Calu3 (cell line): ENCODE data around the gene ITPKB. TPM values are rescaled to one million over a fixed set of nuclear protein-coding genes. Genes with fewer than 3 reads are reported as not detected.

Source experiments
- BruUV-seq: library from RNA; stranded (reverse); fragments of 400-500 nt; replicated peaks from 2 replicates; lab custom pipeline; 2021; lab: Mats Ljungman, UMichigan
- CTCF ChIA-PET: fragments of 300-600 bp; sonication (Branson Sonifier 250); formaldehyde crosslinking; loops from one replicate; lab custom pipeline; 2022; ENCODE audit warnings: antibody characterized with exemption; lab: Charles Lee
- DNase-seq: peaks from one replicate; pipeline ENCODE4 v3.0.0; 2022
- H3K27ac Mint-ChIP-seq: one replicate; pipeline ENCODE4 v1.8.0; 2022; ENCODE audit warnings: mixed read lengths; ENCODE audit not compliant: unreplicated experiment
- H3K27me3 Mint-ChIP-seq: one replicate; pipeline ENCODE4 v1.8.0; 2022; ENCODE audit warnings: mixed read lengths; ENCODE audit not compliant: unreplicated experiment
- H3K36me3 Mint-ChIP-seq: one replicate; pipeline ENCODE4 v1.8.0; 2022; ENCODE audit warnings: mild to moderate bottlenecking, moderate library complexity, mixed read lengths; ENCODE audit not compliant: insufficient read depth, unreplicated experiment
- H3K4me1 Mint-ChIP-seq: one replicate; pipeline ENCODE4 v1.8.0; 2022; ENCODE audit warnings: mild to moderate bottlenecking, low read depth, mixed read lengths; ENCODE audit not compliant: unreplicated experiment
- H3K4me3 Mint-ChIP-seq: one replicate; pipeline ENCODE4 v1.8.0; 2022; ENCODE audit warnings: mild to moderate bottlenecking, low read depth, moderate library complexity, mixed read lengths; ENCODE audit not compliant: unreplicated experiment
- H3K9me3 Mint-ChIP-seq: one replicate; pipeline ENCODE4 v1.8.0; 2022; ENCODE audit warnings: low read depth, mixed read lengths; ENCODE audit not compliant: unreplicated experiment
- intact Hi-C: fragments of 100-400 bp; cut with micrococcal nuclease; formaldehyde crosslinking; loops from one replicate; pipeline ENCODE4 v1.10.0; 2022; ENCODE audit not compliant: unreplicated experiment
- total RNA-seq: library from RNA; stranded (reverse); gene quantifications from 2 replicates; pipeline ENCODE4 v1.2.3, GENCODE V29; 2022
- TF ChIP-seq, protein P1 (sequence below): fragments of 200-600 bp; IDR thresholded peaks from one replicate; pipeline ENCODE4 v1.8.0; 2022; ENCODE audit warnings: antibody characterized with exemption; ENCODE audit not compliant: unreplicated experiment

ITPKB gene
- total RNA-seq, 1 experiment from 2014 or later, result 11.8 TPM

DNA sequence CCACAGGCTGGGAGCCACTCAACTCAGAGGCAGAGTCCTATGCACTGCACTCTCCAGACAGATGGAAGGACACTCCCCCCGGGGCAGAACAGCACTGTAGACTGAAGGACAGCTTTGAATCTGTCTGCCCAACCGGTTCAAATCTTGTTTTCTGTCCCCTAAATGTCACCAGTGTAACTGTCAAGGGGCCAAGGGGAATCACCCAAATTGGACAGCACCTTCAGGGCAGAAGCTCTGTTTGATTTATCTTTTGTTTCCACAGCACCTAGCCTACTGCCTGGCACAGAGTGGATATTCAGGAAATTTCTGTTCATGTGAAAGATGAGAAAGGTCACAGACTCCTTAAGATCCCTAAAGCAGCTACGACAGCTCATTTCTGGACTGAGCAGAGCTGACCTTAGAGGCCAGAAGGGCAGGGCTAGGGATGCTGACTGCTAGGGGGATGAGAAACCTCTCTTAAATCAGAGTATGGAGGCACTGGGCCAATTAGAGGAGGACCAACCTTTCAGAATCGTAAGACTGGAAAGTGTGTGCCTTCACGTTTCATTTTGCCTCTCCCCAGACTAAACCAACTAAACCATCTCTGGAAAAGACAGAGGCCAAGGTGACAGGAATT, 41.0 kb downstream of the ITPKB start:
- TF ChIP-seq, protein P1, sequence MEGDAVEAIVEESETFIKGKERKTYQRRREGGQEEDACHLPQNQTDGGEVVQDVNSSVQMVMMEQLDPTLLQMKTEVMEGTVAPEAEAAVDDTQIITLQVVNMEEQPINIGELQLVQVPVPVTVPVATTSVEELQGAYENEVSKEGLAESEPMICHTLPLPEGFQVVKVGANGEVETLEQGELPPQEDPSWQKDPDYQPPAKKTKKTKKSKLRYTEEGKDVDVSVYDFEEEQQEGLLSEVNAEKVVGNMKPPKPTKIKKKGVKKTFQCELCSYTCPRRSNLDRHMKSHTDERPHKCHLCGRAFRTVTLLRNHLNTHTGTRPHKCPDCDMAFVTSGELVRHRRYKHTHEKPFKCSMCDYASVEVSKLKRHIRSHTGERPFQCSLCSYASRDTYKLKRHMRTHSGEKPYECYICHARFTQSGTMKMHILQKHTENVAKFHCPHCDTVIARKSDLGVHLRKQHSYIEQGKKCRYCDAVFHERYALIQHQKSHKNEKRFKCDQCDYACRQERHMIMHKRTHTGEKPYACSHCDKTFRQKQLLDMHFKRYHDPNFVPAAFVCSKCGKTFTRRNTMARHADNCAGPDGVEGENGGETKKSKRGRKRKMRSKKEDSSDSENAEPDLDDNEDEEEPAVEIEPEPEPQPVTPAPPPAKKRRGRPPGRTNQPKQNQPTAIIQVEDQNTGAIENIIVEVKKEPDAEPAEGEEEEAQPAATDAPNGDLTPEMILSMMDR, result no peak
- Mint-ChIP-seq H3K36me3 (peaks cover 5% of the 10 kb centered on the region), H3K9me3 (no peaks in the 10 kb centered on the region), H3K4me3 (no peak overlapping the region), H3K27me3 (no peaks in the 10 kb centered on the region), H3K4me1 (peaks cover 8% of the 10 kb centered on the region), H3K27ac (no peak overlapping the region)
- intact Hi-C loops, result no loop called here
- CTCF ChIA-PET, result interaction anchor here (0.6 to 1.1 kb wide), 2 partner anchors 71 to 72 kb away, joined by 3 read pairs; no protein-coding TSS in a partner anchor
- no TSS peak for BruUV-seq
- no peak for DNase-seq

DNA sequence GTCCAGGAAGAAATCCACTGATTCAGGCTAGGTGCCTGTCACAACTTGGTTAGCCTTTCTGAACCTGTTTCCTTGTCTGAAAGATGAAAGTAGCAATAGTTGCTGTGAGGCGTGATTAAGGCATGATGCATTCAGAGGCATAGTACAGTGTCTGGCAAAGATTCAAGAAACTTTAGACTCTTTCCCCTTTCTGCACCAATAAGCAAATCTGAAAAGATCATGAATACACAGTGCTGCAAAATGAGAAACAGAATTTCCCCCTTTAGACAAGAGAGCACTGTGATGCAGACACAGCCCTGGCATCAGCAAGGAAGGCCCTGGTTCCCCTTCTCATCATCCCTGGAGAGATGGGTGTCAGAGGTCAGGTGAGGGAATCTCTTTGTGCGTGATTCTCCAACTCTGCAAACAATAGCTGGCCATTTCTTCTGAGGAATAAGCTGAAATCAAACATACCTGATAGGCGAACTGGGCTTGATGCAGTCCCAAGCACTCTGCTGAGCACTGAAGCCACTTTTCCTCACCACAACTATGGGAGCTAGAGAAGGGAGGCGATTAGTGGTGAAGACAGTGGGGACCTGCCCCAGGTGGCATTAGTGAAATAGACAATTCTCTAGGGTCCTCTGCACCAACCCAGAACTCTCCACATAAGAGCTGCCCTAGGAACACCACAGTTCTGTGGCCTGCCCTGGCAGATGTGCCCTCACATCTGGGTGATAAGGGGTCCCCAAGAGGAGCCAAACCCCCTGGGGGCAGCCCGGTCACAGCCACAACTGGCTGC, 41.7 kb downstream of the ITPKB start:
- H3K27ac Mint-ChIP-seq, result no peak overlapping the region
- no peaks in the 10 kb centered on the region for H3K27me3 Mint-ChIP-seq
- no peaks in the 10 kb centered on the region for H3K36me3 Mint-ChIP-seq
- TF ChIP-seq, protein P1, result no peak
- intact Hi-C loops, result no loop called here
- no peak for DNase-seq
- BruUV-seq, result no TSS peak
- H3K4me3 Mint-ChIP-seq, result no peak overlapping the region
- peaks cover 8% of the 10 kb centered on the region for H3K4me1 Mint-ChIP-seq
- H3K9me3 Mint-ChIP-seq, result no peaks in the 10 kb centered on the region
- CTCF ChIA-PET, result interaction anchor here (0.5 to 1.1 kb wide), 3 partner anchors 71 to 104 kb away, joined by 3 to 6 read pairs (median 3); no protein-coding TSS in a partner anchor

DNA sequence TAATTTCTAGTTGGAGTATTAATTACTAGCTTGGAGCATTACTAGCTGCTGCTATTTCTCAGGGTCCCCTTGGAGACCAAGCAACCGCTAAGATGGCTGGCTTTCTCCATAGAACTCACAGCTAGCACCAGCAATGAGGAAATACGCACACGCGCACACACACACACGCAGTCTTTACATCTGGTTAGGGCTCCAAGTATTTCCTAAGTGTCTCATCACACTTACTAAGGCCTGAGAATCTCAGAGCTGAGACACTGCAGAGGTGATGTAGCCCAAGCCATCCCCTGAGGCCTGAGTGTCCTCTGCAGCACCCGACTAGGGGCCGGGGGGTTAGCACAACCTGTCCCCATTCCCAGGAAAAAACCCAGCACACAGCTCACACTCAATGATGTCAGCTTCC, 42.5 kb downstream of the ITPKB start:
- no peak for DNase-seq
- TF ChIP-seq, protein P1, result no peak
- no peaks in the 10 kb centered on the region for H3K27me3 Mint-ChIP-seq
- H3K4me3 Mint-ChIP-seq, result no peak overlapping the region
- H3K4me1 Mint-ChIP-seq, result peaks cover 8% of the 10 kb centered on the region
- no TSS peak for BruUV-seq
- no peaks in the 10 kb centered on the region for H3K9me3 Mint-ChIP-seq
- intact Hi-C loops, result no loop called here
- CTCF ChIA-PET, result interaction anchor here (0.5 kb wide), 1 partner anchor 103 kb away, joined by 6 read pairs; no protein-coding TSS in a partner anchor
- no peak overlapping the region for H3K27ac Mint-ChIP-seq
- no peaks in the 10 kb centered on the region for H3K36me3 Mint-ChIP-seq

DNA sequence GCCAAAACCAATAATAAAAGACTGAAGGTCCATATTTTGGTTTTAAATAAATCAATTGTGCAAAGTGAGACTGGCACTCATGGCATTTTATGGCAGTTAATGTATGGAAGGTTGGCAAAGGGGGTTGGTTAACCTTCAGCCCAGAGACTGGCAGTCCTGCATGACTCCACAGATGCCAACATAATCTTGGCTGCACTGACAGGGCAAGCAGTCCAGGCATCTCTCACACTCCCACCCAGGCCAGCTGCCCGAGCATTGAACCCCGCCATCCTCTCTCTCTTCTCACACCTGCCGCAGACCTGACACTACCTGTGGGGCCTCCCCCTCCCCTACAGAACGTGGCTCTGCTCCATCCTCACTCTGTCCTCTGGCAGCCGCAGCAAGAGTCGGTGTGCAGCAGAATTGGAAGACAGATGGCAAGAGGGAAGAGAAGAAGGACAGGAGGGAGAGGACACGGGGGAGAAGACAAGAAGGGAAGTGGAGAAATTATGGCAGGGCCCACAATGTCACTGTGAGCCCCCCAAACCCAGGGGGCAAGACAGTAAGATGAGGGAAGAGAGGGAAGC, 43.7 kb downstream of the ITPKB start:
- no peak for DNase-seq
- Mint-ChIP-seq H3K27ac (no peak overlapping the region), H3K36me3 (no peaks in the 10 kb centered on the region), H3K4me3 (no peak overlapping the region), H3K9me3 (no peaks in the 10 kb centered on the region), H3K4me1 (peaks cover 8% of the 10 kb centered on the region), H3K27me3 (no peaks in the 10 kb centered on the region)
- intact Hi-C loops, result no loop called here
- TF ChIP-seq, protein P1, result no peak
- CTCF ChIA-PET, result no interaction called here
- BruUV-seq, result no TSS peak
